HG03378 (cell line): ENCODE data around the gene SLC8A2.

ENCODE experiments used
- ATAC-seq: cut with Tn5 transposase; IDR thresholded peaks from one replicate; pipeline ENCODE4 v1.9.1; 2021; ENCODE audit warnings: mild to moderate bottlenecking, moderate library complexity; ENCODE audit not compliant: unreplicated experiment

SLC8A2 gene, protein sequence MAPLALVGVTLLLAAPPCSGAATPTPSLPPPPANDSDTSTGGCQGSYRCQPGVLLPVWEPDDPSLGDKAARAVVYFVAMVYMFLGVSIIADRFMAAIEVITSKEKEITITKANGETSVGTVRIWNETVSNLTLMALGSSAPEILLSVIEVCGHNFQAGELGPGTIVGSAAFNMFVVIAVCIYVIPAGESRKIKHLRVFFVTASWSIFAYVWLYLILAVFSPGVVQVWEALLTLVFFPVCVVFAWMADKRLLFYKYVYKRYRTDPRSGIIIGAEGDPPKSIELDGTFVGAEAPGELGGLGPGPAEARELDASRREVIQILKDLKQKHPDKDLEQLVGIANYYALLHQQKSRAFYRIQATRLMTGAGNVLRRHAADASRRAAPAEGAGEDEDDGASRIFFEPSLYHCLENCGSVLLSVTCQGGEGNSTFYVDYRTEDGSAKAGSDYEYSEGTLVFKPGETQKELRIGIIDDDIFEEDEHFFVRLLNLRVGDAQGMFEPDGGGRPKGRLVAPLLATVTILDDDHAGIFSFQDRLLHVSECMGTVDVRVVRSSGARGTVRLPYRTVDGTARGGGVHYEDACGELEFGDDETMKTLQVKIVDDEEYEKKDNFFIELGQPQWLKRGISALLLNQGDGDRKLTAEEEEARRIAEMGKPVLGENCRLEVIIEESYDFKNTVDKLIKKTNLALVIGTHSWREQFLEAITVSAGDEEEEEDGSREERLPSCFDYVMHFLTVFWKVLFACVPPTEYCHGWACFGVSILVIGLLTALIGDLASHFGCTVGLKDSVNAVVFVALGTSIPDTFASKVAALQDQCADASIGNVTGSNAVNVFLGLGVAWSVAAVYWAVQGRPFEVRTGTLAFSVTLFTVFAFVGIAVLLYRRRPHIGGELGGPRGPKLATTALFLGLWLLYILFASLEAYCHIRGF

DNA sequence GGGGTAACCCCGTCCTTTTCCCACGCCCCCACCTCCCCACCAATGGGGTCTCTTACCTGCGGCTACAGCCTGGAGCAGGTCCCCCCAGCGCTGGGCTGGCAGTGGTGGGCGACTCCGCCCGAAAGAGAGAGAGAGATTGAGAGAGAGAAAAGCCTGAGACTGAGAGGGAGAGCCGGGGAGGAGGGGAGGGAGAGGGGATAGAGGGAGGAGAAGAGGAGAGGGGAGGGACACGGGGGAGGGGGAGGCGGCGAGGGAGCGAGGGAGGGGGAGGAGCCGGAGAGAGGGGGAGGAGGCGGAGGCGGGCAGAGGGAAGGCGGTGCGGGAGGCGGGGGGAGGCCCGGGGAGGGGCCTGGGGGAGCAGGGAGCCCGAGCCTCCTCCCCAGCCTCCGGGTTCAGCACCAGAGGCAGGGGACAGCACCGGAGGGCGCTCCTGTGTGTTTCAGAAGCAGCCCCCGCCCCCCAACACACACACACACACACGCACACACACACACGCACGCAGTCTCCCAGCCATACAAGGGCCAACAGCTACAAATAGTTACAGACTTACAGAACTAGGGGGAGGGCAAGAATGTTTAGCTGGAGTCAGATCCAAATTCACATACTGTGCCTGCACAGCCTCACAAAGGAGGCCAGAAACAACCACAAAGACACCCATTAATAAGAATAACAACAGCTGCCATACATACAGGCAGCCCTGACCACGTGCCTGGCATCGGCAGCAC, at the start of gene SLC8A2:
Gene SLC8A2 (minus strand): TSS at position 161 of the 725 bp plus-strand sequence. CDS start 5,490 bp downstream, outside the sequence.
- ATAC-seq: no peak

DNA sequence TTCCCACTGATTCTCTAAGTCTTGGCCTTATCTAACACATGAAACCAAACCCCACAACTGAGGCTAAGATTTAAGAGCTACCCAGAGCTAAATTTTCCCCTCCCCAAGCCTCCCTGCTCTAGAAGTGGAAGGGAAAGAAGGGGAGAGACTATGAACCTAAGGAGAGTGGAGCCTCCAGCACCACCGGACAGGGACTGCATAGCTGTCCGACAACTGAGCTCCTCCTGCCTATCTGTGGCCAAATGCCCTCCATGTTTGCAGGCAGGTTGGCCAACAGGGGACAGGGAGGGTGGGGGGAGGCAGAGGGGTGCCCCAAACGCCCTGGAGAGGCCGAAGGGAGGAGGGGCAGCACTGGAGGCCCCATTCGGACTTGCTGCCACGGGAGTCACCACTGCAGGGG, 49.1 kb upstream of the SLC8A2 start:
- ATAC-seq: no peak

DNA sequence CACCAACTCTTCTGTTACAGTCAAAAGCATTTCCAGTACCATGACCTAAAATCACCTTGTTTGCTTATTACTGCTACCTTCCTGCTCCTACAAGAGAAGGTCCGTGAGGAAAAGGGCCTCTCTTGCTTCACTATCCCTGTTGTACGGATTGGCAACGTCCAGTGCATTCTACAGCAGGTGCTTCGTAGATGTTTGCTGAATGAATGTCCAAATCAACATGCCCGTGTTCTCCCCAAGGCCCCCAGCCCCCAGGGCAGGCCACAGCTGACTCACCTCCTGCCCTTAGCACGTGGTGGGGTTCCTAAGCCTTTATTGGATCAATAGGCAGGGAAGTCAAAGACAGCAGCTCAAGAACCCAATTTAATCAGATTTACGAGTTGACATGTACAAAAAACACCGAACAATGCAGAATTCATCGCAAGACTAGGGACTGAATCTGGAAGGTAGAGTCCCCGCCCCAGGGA, 48.7 kb upstream of the SLC8A2 start:
- no peak for ATAC-seq

DNA sequence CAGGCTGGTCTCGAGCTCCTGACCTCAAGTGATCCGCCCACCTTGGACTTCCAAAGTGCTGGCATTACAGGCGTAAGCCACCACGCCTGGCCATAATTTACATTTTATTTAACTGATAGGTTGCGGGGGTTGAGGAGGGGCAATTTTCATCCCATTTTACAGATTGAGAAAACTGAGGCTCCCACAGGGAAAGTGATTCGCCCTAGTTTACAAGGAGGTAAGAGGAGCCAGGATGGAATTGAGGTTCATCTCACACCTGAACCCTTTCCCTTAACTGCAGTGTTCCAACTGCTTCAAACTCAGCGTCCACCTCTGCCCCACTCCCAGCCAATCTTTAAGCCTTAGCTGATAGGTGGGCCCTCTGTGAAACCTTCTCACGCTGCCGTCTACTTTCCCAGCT, 47.2 kb upstream of the SLC8A2 start:
- no peak for ATAC-seq

DNA sequence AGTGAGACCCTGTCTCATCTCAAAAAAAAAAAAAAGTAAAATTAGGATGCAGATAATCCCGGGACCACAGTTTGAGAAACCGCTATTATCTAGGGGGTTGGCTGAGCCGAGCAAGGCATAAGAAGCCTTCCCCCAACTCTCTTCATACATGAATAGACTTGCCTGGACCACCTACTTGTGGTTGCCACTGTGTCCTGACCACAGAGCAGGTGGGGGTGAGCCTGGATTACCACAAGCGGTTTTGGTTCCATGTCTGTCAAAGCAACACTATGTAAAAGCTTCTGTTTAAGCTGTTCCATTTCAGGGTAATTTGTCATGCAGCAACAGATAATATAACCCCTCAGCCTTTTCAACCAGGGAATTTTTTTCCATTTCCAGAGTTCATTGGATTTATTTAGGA, 46.4 kb upstream of the SLC8A2 start:
- peak; percentile 26 for ATAC-seq

DNA sequence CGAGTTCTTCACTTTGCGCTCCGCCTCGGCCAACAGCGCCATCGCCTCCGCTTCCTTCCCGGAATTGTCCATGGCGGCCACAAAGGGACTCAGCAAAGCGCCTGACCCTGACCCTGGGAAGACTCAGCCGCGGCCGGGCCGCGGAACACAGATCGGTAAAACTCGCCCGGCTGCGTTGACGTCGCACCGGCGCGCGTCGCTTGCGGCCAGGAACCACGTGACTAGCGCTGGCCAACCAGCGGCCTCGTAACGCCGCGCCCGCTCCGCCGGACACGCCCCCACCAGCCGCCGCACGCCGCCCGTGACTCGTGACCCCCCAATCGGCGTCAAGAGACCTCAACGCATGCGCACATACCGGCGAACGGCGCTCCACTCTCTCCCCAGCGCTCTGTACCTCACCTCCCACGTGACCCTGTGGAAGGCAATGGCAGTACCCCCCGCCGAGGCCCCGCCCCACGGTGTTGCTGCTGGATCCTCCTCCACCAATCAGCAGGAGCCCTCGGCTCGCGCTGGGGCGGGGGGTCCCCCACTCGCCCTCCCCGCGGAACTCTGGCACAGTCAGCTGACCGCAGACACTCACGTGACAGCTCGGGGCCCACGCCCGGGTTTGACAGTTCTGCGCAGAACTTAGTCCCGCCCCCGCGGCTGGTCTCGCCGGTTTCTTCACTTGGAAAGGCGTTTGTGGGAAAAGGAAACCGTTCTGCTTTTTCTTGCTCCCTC, 43.3 kb upstream of the SLC8A2 start, which contains the start of gene NAPA:
Gene NAPA (minus strand): TSS at position 195 of the 720 bp plus-strand sequence. CDS start 123 bp downstream, at position 72.
- peak; percentile 79 for ATAC-seq

DNA sequence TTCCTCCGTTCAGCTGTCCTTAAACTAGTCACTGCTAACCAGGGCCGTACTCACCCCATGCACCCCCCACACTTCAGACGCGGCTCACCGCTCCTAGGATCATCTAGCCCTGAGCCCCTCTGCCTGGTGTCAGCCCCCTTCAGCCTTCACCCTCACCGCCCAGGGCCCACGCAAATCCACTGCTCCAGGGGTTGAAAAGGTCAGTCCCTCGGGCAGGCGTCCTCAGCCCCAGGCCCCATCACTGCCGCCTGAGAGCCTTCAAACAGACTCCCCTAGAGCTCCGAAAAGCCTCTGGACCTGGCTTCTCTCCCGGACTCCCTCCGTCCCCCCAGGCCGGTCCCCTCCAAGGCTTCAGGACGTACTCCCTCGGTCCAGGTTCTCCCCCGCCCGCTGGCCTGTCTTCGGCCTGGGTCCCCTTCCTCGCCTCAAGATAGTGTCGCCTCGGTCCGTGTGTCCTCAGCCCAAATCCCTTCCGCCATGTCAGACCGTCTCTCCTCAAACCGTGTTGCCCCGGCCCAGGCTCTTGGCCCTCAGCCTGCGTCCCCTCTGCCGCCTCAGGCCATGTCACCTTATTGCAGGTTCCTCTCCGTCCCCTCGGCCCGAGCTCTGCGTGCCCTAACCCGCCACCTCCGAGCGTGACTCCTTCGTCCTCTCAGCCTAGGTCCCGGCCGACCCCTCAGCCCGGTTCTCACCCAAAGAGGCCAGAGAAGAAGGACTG, 42.6 kb upstream of the SLC8A2 start:
- no peak for ATAC-seq

DNA sequence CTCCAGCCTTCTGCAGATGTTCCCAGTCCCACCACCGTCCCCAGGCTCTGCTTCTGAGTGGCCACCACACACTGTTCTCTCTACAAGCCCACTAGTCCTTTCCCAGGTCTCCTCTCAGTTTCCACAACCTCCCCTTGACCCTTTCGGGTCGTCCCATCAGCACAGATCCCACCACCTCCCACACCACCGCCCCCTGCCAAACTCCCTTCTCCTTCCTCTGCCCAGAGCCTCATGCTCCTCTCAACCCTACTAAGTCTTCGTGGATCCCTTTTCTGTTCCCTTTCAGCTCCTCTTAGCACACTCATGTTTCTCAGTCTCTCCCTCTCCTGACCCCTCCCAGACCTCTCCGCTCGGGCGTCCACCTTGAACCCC, 41.2 kb upstream of the SLC8A2 start:
- no peak for ATAC-seq

DNA sequence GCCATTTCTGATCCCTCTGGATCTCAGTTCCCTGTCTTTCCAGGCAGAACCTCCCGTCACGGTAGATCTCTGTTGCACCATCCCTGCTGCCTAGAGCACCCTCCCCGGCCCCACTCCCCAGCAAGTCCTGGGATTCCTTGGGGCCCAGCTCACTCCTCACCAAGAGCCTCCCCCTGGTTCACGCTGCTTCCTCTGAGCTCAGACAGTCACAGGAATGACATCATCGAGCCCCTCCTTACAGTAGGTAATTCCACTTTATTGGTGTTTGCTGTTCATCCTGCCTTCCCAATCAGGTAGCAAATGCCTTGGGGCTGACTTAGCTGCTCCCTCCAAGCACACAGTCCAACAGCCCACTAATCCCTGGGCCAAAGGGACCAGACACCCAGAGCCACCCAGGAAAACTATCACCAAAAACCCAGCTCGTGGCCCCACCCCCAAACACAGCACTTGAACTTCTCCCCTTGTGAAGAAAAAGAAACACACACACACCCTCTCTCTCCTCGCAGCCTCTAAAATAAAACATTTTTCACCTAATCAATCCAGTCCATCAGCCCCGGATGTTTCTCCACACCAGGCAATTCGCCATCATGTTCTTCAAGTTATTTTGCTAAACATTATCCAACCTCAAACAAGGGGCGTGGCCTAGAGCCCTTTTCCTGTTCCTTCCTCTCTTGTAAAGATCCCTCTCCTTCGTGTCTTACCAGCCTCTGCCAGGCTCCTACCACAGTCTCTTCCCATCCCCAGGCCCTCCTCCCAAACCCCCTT, 40.7 kb upstream of the SLC8A2 start:
- ATAC-seq: no peak

DNA sequence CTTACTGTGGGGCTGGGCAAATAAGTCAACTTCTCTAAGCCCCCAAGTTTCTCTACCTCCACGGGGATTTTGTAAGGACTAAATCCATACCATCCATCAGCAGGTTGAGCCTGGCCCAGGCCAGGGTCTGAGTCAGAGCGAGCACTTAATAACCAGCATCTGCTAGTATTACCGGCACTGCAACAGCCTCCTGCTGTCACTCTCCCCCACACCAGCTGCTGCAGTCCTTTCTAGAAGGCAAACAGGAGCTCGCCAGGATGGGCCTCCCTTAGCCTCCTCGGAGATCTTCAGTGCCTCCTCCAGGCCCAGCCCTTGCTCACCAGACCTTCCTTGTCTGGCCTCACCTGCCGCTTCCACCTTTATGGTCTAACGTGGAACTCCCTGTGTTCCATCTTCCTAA, 40.0 kb upstream of the SLC8A2 start:
- no peak for ATAC-seq

DNA sequence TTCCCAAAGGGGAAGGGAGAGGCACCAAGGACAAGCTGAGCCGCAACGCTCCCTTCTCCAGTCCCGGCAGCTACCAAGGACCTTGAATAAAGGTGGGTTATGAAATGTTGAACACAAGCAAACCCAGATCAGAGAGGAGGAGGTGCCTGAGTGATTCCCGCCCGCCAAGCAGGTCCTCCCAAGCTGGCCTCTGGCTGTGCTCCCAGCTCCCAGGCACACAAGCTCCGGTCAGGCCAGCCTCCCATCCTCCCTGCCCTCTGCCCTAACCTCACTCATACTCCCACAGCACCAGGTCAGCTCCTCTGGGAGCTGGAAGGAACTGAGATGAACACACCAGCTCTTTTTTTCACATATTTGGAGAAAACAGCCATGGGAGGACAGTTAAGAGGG, 39.4 kb upstream of the SLC8A2 start:
- ATAC-seq: no peak

DNA sequence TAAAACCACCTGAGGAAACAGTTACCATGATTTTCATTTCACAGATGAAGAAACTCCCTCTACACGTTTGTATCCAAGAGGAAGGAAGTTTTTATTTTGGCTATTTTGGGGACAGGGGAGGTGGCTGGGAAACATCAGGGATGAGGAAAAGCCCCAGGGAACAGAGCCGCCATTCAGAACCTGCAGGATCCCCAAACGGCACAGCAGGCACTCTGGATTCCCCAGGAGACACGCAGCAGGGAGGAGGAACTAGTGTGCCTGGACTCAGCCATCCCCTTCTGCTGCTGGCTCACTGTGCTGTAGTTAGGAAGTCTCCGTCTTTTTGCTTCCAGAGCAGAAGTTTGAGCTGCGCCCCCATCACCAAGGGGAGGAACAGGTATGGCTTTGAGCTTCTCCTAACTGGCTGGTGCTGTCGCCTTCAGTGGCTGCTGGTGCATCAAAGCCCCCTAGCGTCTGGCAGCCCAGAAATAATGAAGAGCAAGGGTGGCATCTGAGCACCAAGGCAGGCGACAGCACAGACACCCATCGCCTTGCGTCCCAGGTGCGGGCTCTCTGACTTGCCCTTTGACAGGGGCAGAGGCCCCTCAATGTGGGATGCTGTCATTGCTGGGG, 38.9 kb upstream of the SLC8A2 start:
- no peak for ATAC-seq

DNA sequence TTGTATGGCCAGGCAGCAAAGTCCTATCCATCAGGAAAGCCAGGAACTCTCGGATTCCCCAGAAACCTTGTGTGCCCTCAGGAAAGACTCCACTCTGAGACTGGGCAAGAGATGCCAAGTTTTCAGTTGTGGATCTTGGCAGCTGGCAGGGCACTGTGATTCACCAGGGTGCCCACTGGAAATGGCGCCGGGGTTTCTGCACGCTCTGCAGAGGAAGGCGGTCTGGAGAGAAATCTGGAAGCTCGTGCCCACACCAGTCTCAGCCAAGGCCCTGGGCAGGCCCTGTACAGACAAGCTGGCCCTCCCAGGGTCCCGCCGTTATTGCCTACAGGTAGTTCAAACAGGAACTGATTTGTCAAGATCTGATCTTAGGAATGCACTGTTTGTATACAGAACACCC, 38.3 kb upstream of the SLC8A2 start:
- ATAC-seq: no peak

DNA sequence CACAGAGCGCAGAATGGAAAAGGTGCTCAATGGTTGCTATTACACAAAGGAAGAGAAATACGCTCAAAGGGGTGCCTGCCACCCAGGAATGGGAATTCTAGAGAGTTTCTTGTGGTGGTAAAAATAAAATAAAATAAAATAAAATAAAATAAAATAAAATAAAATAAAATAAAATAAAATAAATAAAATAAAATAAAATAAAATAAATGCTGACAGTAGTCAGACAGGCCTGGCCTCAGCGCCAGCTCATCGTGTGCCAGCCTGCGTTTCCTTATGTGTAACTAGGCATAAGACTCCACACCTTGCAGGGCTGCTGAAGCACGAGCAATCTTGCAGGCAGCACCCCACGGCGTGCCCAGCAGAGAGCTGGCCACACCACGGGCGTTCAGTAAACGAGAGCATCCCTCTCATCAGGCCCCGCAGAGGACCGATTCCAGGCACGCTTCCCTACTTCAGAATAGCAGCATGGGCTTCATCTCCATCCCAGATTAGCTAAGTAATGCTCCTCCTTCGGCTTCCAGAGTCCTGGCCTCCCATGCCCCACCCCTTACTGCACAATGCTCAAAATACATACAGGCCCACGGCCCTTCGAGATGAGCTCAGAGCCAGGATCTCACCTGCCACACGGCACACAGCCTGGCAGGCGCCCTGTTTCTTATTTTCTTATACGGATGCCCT, 37.6 kb upstream of the SLC8A2 start:
- no peak for ATAC-seq

DNA sequence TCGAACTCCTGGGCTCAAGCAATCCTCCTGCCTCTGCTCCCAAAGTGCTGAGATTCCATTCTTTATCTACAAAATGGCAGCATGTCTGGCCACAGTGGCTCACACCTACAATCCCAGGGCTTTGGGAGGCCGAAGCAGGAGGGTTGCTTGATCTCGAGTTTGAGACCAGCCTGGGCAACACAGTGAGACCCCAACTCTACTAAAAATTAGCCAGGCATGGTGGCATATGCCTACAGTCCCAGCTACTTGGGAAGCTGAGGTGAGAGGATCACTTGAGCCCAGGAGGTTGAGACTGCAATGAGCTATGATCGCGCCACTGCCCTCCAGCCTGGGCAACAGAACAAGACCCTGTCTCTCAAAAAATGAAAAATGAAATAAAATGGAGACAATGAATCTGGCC, 37.0 kb upstream of the SLC8A2 start:
- ATAC-seq: no peak

DNA sequence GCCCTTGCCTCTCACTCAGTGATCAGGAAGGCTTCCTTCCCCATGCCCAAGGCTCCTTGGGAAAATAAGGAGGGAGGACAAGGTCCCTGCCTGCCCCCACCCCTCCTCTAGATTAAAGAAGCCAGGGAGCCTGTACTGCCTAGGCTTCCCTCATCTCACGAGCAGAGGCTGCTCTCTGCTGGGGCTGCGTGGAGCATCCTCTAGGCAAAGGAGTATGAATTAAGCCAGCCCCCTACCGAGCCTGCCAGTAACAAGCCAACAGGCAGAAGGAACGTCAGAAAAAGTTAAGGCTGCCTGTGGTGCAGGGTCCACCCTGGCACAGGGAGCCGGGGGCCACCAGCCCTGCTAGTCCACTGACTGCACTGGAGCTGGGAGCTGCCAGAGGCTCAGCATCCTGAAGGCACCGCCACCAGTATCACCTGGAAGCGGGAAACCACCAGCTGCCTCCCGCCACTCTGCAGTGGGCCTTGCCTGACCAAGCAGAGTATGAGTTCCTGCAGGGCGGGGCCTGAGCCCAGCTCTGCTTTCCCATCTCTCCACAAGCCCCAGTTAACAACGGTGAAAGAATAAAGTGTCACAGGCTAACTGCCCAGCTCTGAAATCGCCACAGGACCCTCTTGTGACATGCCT, 36.3 kb upstream of the SLC8A2 start:
- ATAC-seq: no peak

DNA sequence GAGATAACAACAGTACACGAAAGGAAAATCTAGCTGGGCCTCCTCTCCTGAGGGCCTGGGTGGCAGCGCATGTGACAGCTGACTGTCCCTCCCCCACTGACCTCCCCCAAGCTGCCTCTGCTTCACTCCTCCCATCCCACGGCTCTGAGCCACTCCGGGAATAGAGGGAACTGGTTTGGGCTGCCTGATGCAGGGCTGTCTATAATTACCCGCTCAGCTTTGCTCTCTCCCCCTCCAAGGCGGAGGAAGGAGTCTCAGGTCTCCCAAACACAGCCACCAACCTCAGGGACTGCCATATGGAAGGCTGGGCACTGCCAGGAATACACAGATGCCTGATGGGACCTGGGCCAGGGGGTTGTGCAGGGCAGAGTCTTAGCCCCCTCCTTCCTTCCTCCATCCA, 35.3 kb upstream of the SLC8A2 start:
- ATAC-seq: no peak

DNA sequence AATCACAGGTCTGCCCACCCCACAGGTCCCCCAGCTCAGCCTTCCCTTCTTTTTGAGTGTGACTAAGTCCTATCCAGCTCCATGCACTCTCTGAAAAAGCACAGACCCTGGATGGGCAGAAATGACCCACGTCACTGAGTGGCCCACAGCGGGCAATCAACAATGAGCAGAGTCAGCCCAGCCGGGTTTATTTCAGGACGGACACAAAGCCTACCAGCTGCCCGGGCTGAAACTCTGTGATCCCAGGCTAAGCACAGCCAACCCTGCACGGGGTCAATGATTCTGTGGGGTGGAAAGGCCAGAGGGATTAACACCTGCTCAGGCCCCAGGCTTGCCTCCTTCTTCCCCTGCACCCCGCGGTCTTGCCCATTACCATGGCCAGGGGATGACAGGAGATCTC, 34.8 kb upstream of the SLC8A2 start:
- ATAC-seq: no peak
